ENCODE results near the gene TEDC1.

- TF ChIP-seq EZH2 (IDR thresholded peaks at IDR 0.05; ENCODE audit: insufficient read depth, poor library complexity, severe bottlenecking) (no peak), EZH2phosphoT487 (IDR thresholded peaks at IDR 0.05; ENCODE audit: insufficient read depth, low read depth) (no peak)
Observed at GRCh38 chr14:105465209-105466031, 25.6 kb upstream of the TEDC1 start.
